HG02852 (cell line): ENCODE results near the gene PRR36.
A peak's percentile ranks its signal among the peaks of the same experiment; 100 is the strongest.
"Not testable (repeated sequence)": the region's sequence is repeated elsewhere in the genome, so short reads cannot be mapped to it uniquely, and the experiment has no call there.

Experiments used
- ATAC-seq: cut with Tn5 transposase; IDR thresholded peaks from one replicate; pipeline ENCODE4 v1.9.1; 2021; ENCODE audit warnings: mild to moderate bottlenecking, moderate library complexity; ENCODE audit not compliant: unreplicated experiment

Gene PRR36

GRCh38 chr19:7874076-7874896, at the start of gene PRR36:
Gene PRR36 (minus strand): TSS chr19:7874390. CDS start chr19:7873689, 701 bp downstream.
- no peak for ATAC-seq

GRCh38 chr19:7923295-7924191, 49.4 kb upstream of the PRR36 start:
- ATAC-seq, result no peak

- no peak for ATAC-seq
Measured at GRCh38 chr19:7922836-7923195, 48.6 kb upstream of the PRR36 start.

- no peak for ATAC-seq
Measured at GRCh38 chr19:7921967-7922835, 48.0 kb upstream of the PRR36 start.

- no peak for ATAC-seq
Measured at GRCh38 chr19:7921302-7921966, 47.2 kb upstream of the PRR36 start.

- peak; percentile 42 for ATAC-seq
Measured at GRCh38 chr19:7920519-7921301, 46.5 kb upstream of the PRR36 start.

- ATAC-seq, result peak; percentile 58
Measured at GRCh38 chr19:7919610-7920518, 45.7 kb upstream of the PRR36 start, which contains the start of gene SNAPC2. Gene SNAPC2 (plus strand): TSS chr19:7920338. CDS start chr19:7920367, 29 bp downstream.

GRCh38 chr19:7918615-7919421, 44.6 kb upstream of the PRR36 start:
- no peak for ATAC-seq

- not testable (repeated sequence) for ATAC-seq
Measured at GRCh38 chr19:7918062-7918614, 43.9 kb upstream of the PRR36 start.

- ATAC-seq, result no peak
Measured at GRCh38 chr19:7917267-7918061, 43.3 kb upstream of the PRR36 start.

GRCh38 chr19:7916955-7917266, 42.7 kb upstream of the PRR36 start:
- no peak for ATAC-seq

- ATAC-seq, result no peak
Measured at GRCh38 chr19:7916103-7916954, 42.1 kb upstream of the PRR36 start.

- no peak for ATAC-seq
Measured at GRCh38 chr19:7915250-7916102, 41.3 kb upstream of the PRR36 start.

GRCh38 chr19:7914598-7915045, 40.4 kb upstream of the PRR36 start, which contains the start of gene TGFBR3L:
Gene TGFBR3L (plus strand): TSS chr19:7914830.
- no peak for ATAC-seq

- no peak for ATAC-seq
Measured at GRCh38 chr19:7914099-7914498, 39.9 kb upstream of the PRR36 start.
